IMR-90 (cell line): ENCODE data around the gene PSMA6.

ENCODE experiments used
- BHLHE40 ChIP-seq: fragments of 150-350 bp; IDR thresholded peaks from 2 replicates; pipeline ENCODE4 v1.6.1; 2016; ENCODE audit warnings: mild to moderate bottlenecking, low read depth, low read length
- CTCF ChIP-seq: conservative IDR thresholded peaks from 2 replicates; pipeline ENCODE4 v1.5.1; 2012; ENCODE audit warnings: mild to moderate bottlenecking, low read depth, low read length, improper control_type of control experiment
- POLR2A ChIP-seq: IDR thresholded peaks from 2 replicates; pipeline ENCODE4 v1.6.1; 2012; ENCODE audit warnings: mild to moderate bottlenecking, low read depth, low read length

GRCh38 chr14:35299708-35300107 is 7.5 kb downstream of the PSMA6 start:
- TF ChIP-seq POLR2A (no peak), CTCF (no peak), BHLHE40 (no peak)
